H1 (cell line): ENCODE results near the gene NFKBIE. TPM values are rescaled to one million over a fixed set of nuclear protein-coding genes. Genes with fewer than 3 reads are reported as not detected.

Experiments used
- CTCF ChIP-seq, 3 experiments: IDR thresholded peaks; 1 replicate in 2 of 3; 2 replicates in 1 of 3; pipeline versions ENCODE4 v1.5.1 to v1.6.1; 2011; ENCODE audit warnings: low read length in 3 of 3, mild to moderate bottlenecking in 3 of 3, inconsistent platforms in 2 of 3, low read depth in 1 of 3, moderate library complexity in 1 of 3; ENCODE audit not compliant: insufficient read depth in 1 of 3; ENCODE audit errors: control extremely low read depth in 1 of 3
- polyA plus RNA-seq, 7 experiments: library from polyadenylated mRNA; depleted of rRNA in 3 of 7; stranded (reverse) in 5 of 7; unstranded in 2 of 7; fragments of >200 nt in 5 of 7; fragments of 200-250 nt in 2 of 7; gene quantifications; 1 replicate in 5 of 7; 2 replicates in 1 of 7; 4 replicates in 1 of 7; pipeline versions ENCODE4 v1.2.1 to v1.2.3, GENCODE V29; 2011 to 2013; ENCODE audit warnings: missing spikeins in 2 of 7, mixed read lengths in 2 of 7
- total RNA-seq: library from RNA; stranded (reverse); fragmentation: NEBNext Ultra II Directional; extraction: Animal tissue kit (Norgen Biotek cat#: 25700); gene quantifications from 2 replicates; pipeline ENCODE4 v1.2.1, GENCODE V29; 2021

Gene NFKBIE
- total and polyA plus RNA-seq, 2 of the 8 experiments (the other 6 are each of a cell fraction or from before 2014, with no cell fraction given) = 13.5 to 19.2 TPM

GRCh38 chr6:44306710-44307109 lies 41.4 kb upstream of the NFKBIE start (continued):
- TF ChIP-seq CTCF (IDR thresholded peaks at IDR 0.05; ENCODE audit: control extremely low read depth in 1 of 3, insufficient read depth in 1 of 3, low read depth in 1 of 3, low read length in 3 of 3) = no peak
